Mesendoderm (in vitro differentiated cells): Measurements from ENCODE around the gene ZNF578.
"Not testable (repeated sequence)": the region's sequence is repeated elsewhere in the genome, so short reads cannot be mapped to it uniquely, and the experiment has no call there.

Experiments used
- DNase-seq: peaks from one replicate; pipeline ENCODE4 v3.0.0; 2013
- H2AK5ac ChIP-seq: 2 replicates; pipeline ENCODE4 v1.6.1; 2013; ENCODE audit warnings: low read length, inconsistent platforms
- H2BK120ac ChIP-seq: 2 replicates; pipeline ENCODE4 v1.6.1; 2013; ENCODE audit warnings: low read depth, mild to moderate bottlenecking, low read length, moderate library complexity, mixed read lengths
- H2BK15ac ChIP-seq: replicated peaks from 2 replicates; pipeline ENCODE4 v1.6.1; 2013; ENCODE audit warnings: low read depth, mild to moderate bottlenecking, moderate library complexity
- H2BK5ac ChIP-seq: 2 replicates; pipeline ENCODE4 v1.6.1; 2013; ENCODE audit warnings: low read length, inconsistent platforms
- H3K18ac ChIP-seq: 2 replicates; pipeline ENCODE4 v1.6.1; 2013; ENCODE audit warnings: mild to moderate bottlenecking, low read length, mixed read lengths
- H3K23ac ChIP-seq: one replicate; pipeline ENCODE4 v1.6.1; 2013; ENCODE audit warnings: low read length
- H3K27ac ChIP-seq: 2 replicates; pipeline ENCODE4 v1.5.1; 2013; ENCODE audit warnings: low read depth, mild to moderate bottlenecking, inconsistent platforms, low read length, moderate library complexity
- H3K27me3 ChIP-seq: 2 replicates; pipeline ENCODE4 v1.6.1; 2013; ENCODE audit warnings: low read length, control low read depth, mild to moderate bottlenecking, inconsistent platforms; ENCODE audit not compliant: insufficient read depth, poor library complexity
- H3K36me3 ChIP-seq: 2 replicates; pipeline ENCODE4 v1.6.1; 2013; ENCODE audit warnings: low read length, inconsistent platforms; ENCODE audit not compliant: control insufficient read depth, insufficient read depth
- H3K4ac ChIP-seq: one replicate; pipeline ENCODE4 v1.6.1; 2013; ENCODE audit warnings: low read depth, mild to moderate bottlenecking, low read length, moderate library complexity
- H3K4me1 ChIP-seq: 2 replicates; pipeline ENCODE4 v1.6.1; 2013; ENCODE audit warnings: low read depth, low read length, inconsistent platforms; ENCODE audit not compliant: control insufficient read depth
- H3K4me2 ChIP-seq: 2 replicates; pipeline ENCODE4 v1.6.1; 2013; ENCODE audit warnings: low read length
- H3K4me3 ChIP-seq: 2 replicates; pipeline ENCODE4 v1.5.1; 2013; ENCODE audit warnings: mild to moderate bottlenecking, low read length
- H3K56ac ChIP-seq: one replicate; pipeline ENCODE4 v1.6.1; 2013; ENCODE audit warnings: low read length
- H3K79me1 ChIP-seq: 2 replicates; pipeline ENCODE4 v1.6.1; 2013; ENCODE audit warnings: low read length, inconsistent platforms
- H3K79me2 ChIP-seq: 2 replicates; pipeline ENCODE4 v1.6.1; 2013; ENCODE audit warnings: mild to moderate bottlenecking, low read length; ENCODE audit not compliant: control insufficient read depth, insufficient read depth
- H3K9ac ChIP-seq: 2 replicates; pipeline ENCODE4 v1.6.1; 2013; ENCODE audit warnings: low read length, inconsistent platforms
- H4K5ac ChIP-seq: one replicate; pipeline ENCODE4 v1.6.1; 2013; ENCODE audit warnings: low read length
- H4K8ac ChIP-seq: one replicate; pipeline ENCODE4 v1.6.1; 2013; ENCODE audit warnings: low read depth, mild to moderate bottlenecking, control low read depth, low read length, moderate library complexity
- WGBS: extraction: QIAGEN DNeasy Blood & Tissue Kit; methylation state at CpG from one replicate; pipeline ENCODE4 v1.1.7; 2013; ENCODE audit warnings: low lambda C conversion rate, missing lambda C conversion rate; ENCODE audit not compliant: insufficient coverage; ENCODE audit errors: extremely low coverage; 5-methylcytosine and 5-hydroxymethylcytosine counted together

Gene ZNF578

DNA sequence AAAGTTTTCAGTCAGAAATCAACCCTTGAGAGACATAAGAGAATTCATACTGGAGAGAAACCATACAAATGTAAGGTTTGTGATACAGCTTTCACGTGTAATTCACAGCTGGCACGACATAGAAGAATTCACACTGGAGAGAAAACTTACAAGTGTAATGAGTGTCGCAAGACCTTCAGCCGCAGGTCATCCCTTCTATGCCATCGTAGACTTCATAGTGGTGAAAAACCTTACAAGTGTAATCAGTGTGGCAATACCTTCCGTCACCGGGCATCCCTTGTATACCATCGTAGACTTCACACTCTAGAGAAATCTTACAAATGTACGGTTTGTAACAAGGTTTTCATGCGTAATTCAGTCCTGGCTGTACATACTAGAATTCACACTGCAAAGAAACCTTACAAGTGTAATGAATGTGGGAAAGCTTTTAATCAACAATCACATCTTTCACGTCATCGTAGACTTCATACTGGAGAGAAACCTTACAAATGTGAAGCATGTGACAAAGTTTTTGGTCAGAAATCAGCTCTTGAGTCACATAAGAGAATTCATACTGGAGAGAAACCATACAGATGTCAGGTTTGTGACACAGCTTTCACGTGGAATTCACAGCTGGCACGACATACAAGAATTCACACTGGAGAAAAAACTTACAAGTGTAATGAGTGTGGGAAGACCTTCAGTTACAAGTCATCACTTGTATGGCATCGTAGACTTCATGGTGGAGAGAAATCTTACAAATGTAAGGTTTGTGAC lies 101.0 kb downstream of the ZNF578 start:
- H2BK5ac ChIP-seq = no peak overlapping the region
- H3K79me1 ChIP-seq = no peaks in the 10 kb centered on the region
- no peak overlapping the region for H3K56ac ChIP-seq
- DNase-seq = no peak
- no peak overlapping the region for H3K4me2 ChIP-seq
- H2AK5ac ChIP-seq = no peak overlapping the region
- H3K27me3 ChIP-seq = no peaks in the 10 kb centered on the region
- no peak overlapping the region for H3K27ac ChIP-seq
- H3K79me2 ChIP-seq = no peaks in the 10 kb centered on the region
- no peak overlapping the region for H2BK120ac ChIP-seq
- H3K4me3 ChIP-seq = peak overlapping the region; percentile 24
- H3K18ac ChIP-seq = no peak overlapping the region
- no peak overlapping the region for H4K5ac ChIP-seq
- H3K4me1 ChIP-seq = no peaks in the 10 kb centered on the region
- no peak overlapping the region for H3K9ac ChIP-seq
- H3K23ac ChIP-seq = no peak overlapping the region
- no peak overlapping the region for H3K4ac ChIP-seq
- no peak overlapping the region for H2BK15ac ChIP-seq
- peaks cover 14% of the 10 kb centered on the region for H3K36me3 ChIP-seq
- H4K8ac ChIP-seq = no peak overlapping the region
- WGBS = no CpG with 5 or more reads among the region's 15 CpGs

DNA sequence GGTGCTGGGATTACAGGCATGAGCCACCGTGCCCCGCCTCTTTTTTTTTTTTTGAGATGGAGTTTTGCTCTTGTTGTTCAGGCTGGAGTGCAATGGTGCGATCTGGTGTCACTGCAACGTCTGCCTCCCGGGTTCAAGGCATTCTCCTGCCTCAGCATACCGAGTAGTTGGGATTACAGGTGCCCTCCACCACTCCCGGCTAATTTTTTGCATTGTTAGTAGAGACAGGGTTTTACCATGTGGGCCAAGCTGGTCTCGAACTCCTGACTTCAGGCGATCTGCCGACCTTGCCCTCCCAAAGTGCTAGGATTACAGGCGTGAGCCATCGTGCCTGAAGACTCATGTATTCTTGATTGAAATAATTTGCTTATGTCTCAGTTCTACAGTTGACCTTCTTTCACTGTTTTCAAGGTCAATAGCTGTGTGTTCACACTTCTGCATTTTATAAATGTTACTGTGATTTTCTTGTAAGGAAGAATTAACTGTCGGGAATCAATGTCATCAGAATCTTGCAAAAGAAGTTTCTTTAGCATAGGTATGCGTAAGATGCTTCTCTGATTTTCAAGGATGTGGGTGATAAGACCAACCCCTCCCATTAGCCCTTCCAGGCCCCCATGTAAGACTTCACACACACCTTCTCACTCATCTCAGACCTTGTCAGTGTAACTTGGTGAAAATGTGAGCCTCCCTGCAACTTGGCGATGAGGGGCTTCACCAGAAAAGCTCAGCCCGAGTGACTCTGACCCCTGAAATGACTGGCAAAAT lies 104.1 kb downstream of the ZNF578 start:
- no peak overlapping the region for H3K4me3 ChIP-seq
- H3K36me3 ChIP-seq = peaks cover 14% of the 10 kb centered on the region
- WGBS = no CpG with 5 or more reads among the region's 16 CpGs

DNA sequence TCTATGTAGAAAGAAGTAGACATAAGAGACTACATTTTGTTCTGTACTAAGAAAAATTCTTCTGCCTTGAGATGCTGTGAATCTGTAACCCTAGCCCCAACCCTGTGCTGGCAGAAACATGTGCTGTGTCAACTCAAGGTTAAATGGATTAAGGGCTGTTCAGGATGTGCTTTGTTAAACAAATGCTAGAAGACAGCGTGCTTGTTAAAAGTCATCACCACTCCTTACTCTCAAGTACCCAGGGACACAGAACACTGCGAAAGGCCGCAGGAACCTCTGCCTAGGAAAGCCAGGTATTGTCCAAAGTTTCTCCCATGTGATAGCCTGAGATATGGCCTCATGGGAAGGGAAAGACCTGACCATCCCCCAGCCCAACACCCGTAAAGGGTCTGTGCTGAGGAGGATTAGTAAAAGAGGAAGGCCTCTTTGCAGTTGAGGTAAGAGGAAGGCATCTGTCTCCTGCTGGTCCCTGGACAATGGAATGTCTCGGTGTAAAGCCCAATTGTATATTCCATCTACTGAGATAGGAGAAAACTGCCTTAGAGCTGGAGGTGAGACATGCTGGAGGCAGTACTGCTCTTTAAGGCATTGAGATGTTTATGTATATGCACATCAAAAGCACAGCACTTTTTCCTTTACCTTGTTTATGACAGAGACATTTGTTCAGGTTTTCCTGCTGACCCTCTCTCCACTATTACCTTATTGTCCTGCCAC lies 105.5 kb downstream of the ZNF578 start:
- H3K79me1 ChIP-seq, H4K8ac ChIP-seq, H3K4ac ChIP-seq, H3K4me1 ChIP-seq, H3K27me3 ChIP-seq, H3K79me2 ChIP-seq, H4K5ac ChIP-seq, H3K18ac ChIP-seq, H3K23ac ChIP-seq, H3K9ac ChIP-seq, H2BK15ac ChIP-seq, H3K56ac ChIP-seq, H2BK120ac ChIP-seq, H2AK5ac ChIP-seq, H3K4me2 ChIP-seq, H2BK5ac ChIP-seq, H3K4me3 ChIP-seq: not testable (repeated sequence)
- H3K36me3 ChIP-seq = peaks cover 13% of the 10 kb centered on the region
- DNase-seq = peak; percentile 87
- peak overlapping the region; percentile 68 for H3K27ac ChIP-seq
- WGBS = no CpG with 5 or more reads among the region's 5 CpGs

More for the DNA sequence above, 104.1 kb downstream of the ZNF578 start:
- no peak for DNase-seq
- Histone ChIP-seq H3K79me1 (no peaks in the 10 kb centered on the region), H4K8ac (no peak overlapping the region), H3K4me2 (no peak overlapping the region), H2BK5ac (no peak overlapping the region), H3K56ac (no peak overlapping the region), H3K79me2 (no peaks in the 10 kb centered on the region), H3K23ac (no peak overlapping the region), H3K4me1 (no peaks in the 10 kb centered on the region), H2BK15ac (no peak overlapping the region), H2AK5ac (no peak overlapping the region), H3K27ac (no peak overlapping the region), H4K5ac (no peak overlapping the region), H3K9ac (no peak overlapping the region), H3K18ac (no peak overlapping the region), H3K4ac (no peak overlapping the region), H3K27me3 (no peaks in the 10 kb centered on the region), H2BK120ac (no peak overlapping the region)

DNA sequence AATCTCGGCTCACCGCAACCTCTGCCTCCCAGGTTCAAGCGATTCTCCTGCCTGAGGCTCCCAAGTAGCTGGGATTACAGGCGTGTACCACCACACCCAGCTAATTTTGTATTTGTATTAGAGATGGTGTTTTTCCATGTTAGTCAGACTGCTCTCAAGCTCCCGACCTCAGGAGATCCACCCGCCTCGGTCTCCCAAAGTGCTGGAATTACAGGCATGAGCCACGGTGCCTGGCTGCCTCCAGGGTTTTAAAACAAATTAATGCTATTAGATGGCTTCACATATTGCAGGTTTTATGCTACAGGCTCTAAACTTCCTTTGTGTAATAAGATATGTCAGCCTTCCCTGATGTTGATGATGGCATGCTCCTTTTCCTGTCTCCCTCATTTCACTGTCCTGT lies 108.3 kb downstream of the ZNF578 start:
- H3K4ac ChIP-seq, H2AK5ac ChIP-seq, H3K79me2 ChIP-seq, H3K36me3 ChIP-seq, H3K9ac ChIP-seq, H3K23ac ChIP-seq, H4K8ac ChIP-seq, H3K4me3 ChIP-seq, H3K4me2 ChIP-seq, H3K27me3 ChIP-seq, H3K56ac ChIP-seq, H3K4me1 ChIP-seq, H2BK5ac ChIP-seq, H3K18ac ChIP-seq, H2BK120ac ChIP-seq, H2BK15ac ChIP-seq, H3K27ac ChIP-seq, DNase-seq, H3K79me1 ChIP-seq, H4K5ac ChIP-seq: not testable (repeated sequence)
- WGBS = no CpG with 5 or more reads among the region's 8 CpGs
